PC-3 (cell line): ENCODE measurements around the gene SKAP1.

Experiments used
- EZH2 ChIP-seq: fragments of 300-600 bp; sonication (generic); IDR thresholded peaks from one replicate; pipeline ENCODE4 v1.6.1; 2017; ENCODE audit warnings: antibody characterized with exemption, mild to moderate bottlenecking, low read length; ENCODE audit not compliant: unreplicated experiment
- EZH2phosphoT487 ChIP-seq: fragments of 300-600 bp; sonication (generic); IDR thresholded peaks from 2 replicates; pipeline ENCODE4 v1.6.1; 2018; ENCODE audit warnings: mild to moderate bottlenecking, antibody characterized with exemption, low read length, borderline replicate concordance
- TF ChIP-seq, protein P1 (sequence below): fragments of 300-600 bp; sonication (generic); conservative IDR thresholded peaks from 2 replicates; pipeline ENCODE4 v1.5.1; 2017; ENCODE audit warnings: antibody characterized with exemption, low read depth, mild to moderate bottlenecking, low read length

DNA sequence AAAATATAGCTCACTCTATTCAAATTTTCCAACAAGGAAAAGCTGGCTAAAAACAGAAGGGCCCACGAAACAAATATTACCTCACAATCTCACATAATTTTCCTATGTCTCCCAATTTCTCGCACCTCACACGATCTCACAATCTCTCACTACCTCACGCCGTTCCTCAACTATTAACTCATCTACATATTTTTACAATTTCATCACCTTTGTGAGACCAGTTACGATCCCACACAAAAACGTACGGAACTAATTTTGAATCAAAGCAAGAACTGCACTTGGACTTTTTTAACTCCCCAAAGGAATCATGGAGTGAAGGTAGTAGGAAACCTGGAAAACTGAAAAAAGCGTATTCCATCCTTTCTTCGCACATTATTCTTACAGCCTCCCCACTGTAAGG lies 329.9 kb downstream of the SKAP1 start:
- TF ChIP-seq, protein P1, sequence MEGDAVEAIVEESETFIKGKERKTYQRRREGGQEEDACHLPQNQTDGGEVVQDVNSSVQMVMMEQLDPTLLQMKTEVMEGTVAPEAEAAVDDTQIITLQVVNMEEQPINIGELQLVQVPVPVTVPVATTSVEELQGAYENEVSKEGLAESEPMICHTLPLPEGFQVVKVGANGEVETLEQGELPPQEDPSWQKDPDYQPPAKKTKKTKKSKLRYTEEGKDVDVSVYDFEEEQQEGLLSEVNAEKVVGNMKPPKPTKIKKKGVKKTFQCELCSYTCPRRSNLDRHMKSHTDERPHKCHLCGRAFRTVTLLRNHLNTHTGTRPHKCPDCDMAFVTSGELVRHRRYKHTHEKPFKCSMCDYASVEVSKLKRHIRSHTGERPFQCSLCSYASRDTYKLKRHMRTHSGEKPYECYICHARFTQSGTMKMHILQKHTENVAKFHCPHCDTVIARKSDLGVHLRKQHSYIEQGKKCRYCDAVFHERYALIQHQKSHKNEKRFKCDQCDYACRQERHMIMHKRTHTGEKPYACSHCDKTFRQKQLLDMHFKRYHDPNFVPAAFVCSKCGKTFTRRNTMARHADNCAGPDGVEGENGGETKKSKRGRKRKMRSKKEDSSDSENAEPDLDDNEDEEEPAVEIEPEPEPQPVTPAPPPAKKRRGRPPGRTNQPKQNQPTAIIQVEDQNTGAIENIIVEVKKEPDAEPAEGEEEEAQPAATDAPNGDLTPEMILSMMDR = no peak
- TF ChIP-seq EZH2phosphoT487 (no peak), EZH2 (no peak)
